Type B pancreatic cell (in vitro differentiated cells): Measurements from ENCODE around the gene MPHOSPH9. TPM values are rescaled to one million over a fixed set of nuclear protein-coding genes. Genes with fewer than 3 reads are reported as not detected.
A peak's percentile ranks its signal among the peaks of the same experiment; 100 is the strongest.

ENCODE experiments used
- DNase-seq: peaks from one replicate; pipeline ENCODE4 v3.0.0; 2021; ENCODE audit warnings: mixed read lengths; ENCODE audit not compliant: unreplicated experiment; ENCODE audit errors: extremely low spot score
- H3K27ac Mint-ChIP-seq: 2 replicates; pipeline ENCODE4 v1.8.0; 2021; ENCODE audit warnings: mild to moderate bottlenecking, mixed read lengths
- H3K27me3 Mint-ChIP-seq: 2 replicates; pipeline ENCODE4 v1.8.0; 2021; ENCODE audit warnings: mixed read lengths
- H3K36me3 Mint-ChIP-seq: 2 replicates; pipeline ENCODE4 v1.8.0; 2021; ENCODE audit warnings: mixed read lengths
- H3K4me1 Mint-ChIP-seq: one replicate; pipeline ENCODE4 v1.8.0; 2021; ENCODE audit warnings: mixed read lengths; ENCODE audit not compliant: unreplicated experiment
- H3K4me3 Mint-ChIP-seq: 2 replicates; pipeline ENCODE4 v1.8.0; 2021; ENCODE audit warnings: mild to moderate bottlenecking, mixed read lengths
- H3K9me3 Mint-ChIP-seq: 2 replicates; pipeline ENCODE4 v1.8.0; 2021; ENCODE audit warnings: mixed read lengths
- total RNA-seq: library from RNA; stranded (reverse); gene quantifications from 2 replicates; pipeline ENCODE4 v1.2.1, GENCODE V29; 2021; ENCODE audit warnings: low replicate concordance
- TF ChIP-seq, protein P1 (sequence below): fragments of 200-600 bp; sonication (generic); conservative IDR thresholded peaks from 2 replicates; pipeline ENCODE4 v1.5.0; 2021; ENCODE audit warnings: antibody characterized with exemption, mild to moderate bottlenecking

The MPHOSPH9 gene
- total RNA-seq, 1 donor from 2014 or later = 52.3 TPM

DNA sequence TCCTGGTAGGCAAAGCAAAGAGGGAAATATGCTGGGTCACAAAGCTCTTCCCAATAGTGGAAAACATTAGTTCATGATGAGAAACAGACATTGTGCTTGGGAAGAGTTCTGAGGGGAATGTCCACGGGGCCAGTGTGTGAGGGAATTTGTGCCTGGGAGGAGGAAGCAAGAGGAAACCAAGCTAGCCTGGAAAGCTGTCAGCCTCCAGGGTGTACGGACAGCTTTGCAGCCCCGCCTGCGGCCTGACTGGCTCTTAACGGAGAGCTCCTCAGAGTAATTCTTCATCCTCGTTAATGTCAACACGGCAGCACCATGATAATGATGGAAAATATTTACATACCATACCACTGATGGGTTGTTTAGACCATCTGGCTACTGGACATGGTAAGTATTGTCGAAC lies 114.4 kb downstream of the MPHOSPH9 start:
- Mint-ChIP-seq H3K4me1 (peaks cover 6% of the 10 kb centered on the region), H3K27ac (peak overlapping the region; percentile 22)
- TF ChIP-seq, protein P1, sequence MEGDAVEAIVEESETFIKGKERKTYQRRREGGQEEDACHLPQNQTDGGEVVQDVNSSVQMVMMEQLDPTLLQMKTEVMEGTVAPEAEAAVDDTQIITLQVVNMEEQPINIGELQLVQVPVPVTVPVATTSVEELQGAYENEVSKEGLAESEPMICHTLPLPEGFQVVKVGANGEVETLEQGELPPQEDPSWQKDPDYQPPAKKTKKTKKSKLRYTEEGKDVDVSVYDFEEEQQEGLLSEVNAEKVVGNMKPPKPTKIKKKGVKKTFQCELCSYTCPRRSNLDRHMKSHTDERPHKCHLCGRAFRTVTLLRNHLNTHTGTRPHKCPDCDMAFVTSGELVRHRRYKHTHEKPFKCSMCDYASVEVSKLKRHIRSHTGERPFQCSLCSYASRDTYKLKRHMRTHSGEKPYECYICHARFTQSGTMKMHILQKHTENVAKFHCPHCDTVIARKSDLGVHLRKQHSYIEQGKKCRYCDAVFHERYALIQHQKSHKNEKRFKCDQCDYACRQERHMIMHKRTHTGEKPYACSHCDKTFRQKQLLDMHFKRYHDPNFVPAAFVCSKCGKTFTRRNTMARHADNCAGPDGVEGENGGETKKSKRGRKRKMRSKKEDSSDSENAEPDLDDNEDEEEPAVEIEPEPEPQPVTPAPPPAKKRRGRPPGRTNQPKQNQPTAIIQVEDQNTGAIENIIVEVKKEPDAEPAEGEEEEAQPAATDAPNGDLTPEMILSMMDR = no peak

DNA sequence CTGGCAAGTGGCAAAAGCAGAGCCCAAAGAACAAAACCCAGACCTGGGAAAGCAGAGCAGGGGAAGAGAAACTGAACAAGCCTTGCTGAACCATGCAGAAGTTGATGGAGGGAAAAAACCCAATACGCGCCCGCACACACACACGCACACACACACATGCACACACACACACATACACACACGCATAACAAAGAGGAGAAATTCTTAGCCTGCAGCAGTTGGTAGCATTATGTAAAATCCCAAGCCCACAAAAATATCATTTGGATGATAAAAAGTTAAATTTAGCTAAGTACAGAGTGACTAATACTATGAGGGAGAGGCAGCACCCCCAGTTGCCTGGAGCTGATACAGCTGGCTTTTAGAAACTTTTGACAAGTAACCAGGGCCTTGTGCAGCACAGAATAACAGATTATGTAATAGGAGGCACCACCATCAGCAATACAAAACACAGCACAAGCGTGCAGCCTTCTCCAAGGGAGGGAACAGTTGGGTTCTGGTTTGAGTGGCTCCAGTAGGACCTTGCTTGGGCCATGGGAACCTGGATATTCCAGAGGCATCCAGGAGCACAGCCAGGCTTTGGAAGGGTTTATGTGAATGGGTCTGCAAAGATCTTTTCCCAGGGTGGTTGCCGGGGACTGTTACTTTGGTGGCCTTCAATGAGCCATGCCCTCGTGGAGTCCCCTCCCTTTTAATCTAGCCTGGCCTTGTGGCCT lies 117.4 kb downstream of the MPHOSPH9 start:
- H3K9me3 Mint-ChIP-seq = no peaks in the 10 kb centered on the region
- TF ChIP-seq, protein P1 = no peak
- peak overlapping the region; percentile 21 for H3K27ac Mint-ChIP-seq
- no peak for DNase-seq
- H3K4me1 Mint-ChIP-seq = peaks cover 18% of the 10 kb centered on the region
- H3K27me3 Mint-ChIP-seq = no peaks in the 10 kb centered on the region
- no peak overlapping the region for H3K4me3 Mint-ChIP-seq
- H3K36me3 Mint-ChIP-seq = no peaks in the 10 kb centered on the region

More for the DNA sequence above, 114.4 kb downstream of the MPHOSPH9 start:
- no peaks in the 10 kb centered on the region for H3K27me3 Mint-ChIP-seq
- no peaks in the 10 kb centered on the region for H3K9me3 Mint-ChIP-seq
- no peaks in the 10 kb centered on the region for H3K36me3 Mint-ChIP-seq
- H3K4me3 Mint-ChIP-seq = no peak overlapping the region
- DNase-seq = no peak

DNA sequence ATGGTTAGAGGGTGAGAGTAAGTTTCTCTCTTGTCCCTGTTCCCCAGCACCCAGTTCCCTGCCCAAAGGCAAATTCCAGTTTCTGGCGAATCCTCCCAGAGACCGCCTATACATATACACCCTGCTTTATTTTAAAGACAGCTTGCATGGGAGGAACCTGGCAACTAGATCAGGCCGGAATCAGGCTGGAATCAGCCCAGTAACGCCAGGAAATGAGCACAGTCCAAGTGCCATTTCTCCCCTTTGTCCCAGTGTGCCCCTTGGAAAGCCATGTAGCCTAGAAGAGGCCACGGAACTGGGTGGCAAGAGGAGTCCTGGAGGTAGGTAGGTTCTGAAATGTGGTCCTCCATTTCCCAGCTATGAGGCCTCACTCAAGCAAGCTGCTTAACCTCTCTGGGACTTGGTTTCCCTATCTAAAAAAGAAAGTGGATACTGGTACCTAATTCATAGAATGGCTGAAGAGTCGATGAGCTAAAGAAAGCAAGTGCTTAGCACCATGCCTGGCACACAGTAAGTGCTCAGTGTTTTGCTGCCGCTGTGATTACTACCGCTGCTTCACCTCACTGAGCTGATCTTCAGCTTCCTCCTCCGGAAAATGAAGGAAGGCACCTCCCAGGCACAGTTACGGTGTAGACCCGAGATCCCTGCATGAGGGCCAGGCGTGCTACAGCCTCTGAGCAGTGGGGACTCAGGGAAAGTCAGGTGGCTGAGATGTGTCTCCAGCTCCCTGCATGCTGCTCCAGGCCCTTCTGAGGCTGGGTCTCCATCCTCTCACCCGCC lies 118.4 kb downstream of the MPHOSPH9 start:
- DNase-seq = no peak
- no peak overlapping the region for H3K4me3 Mint-ChIP-seq
- no peaks in the 10 kb centered on the region for H3K27me3 Mint-ChIP-seq
- TF ChIP-seq, protein P1 = no peak
- peaks cover 18% of the 10 kb centered on the region for H3K4me1 Mint-ChIP-seq
- H3K9me3 Mint-ChIP-seq = no peaks in the 10 kb centered on the region
- H3K27ac Mint-ChIP-seq = no peak overlapping the region
- H3K36me3 Mint-ChIP-seq = no peaks in the 10 kb centered on the region

DNA sequence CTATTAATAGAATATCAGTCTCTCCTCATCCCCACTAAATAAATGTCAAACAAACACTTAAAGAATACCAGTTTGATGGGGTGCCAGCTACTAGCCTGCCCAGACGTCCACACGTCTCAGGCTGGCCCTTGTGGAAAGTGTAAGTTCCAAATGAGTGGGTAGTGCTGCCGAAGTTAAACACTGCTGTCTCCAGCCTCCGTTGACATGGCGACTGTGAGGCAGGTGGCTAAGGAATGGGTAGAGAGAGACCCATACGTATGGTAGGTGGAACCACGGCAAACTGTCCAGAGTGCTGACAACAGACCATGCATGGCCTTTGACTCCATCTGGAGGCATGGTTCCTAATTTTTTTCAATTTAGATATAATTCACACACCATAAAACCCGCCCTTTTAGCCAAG lies 119.9 kb downstream of the MPHOSPH9 start:
- H3K27ac Mint-ChIP-seq = no peak overlapping the region
- H3K4me3 Mint-ChIP-seq = no peak overlapping the region
- H3K36me3 Mint-ChIP-seq = no peaks in the 10 kb centered on the region
- no peak for DNase-seq
- TF ChIP-seq, protein P1 = no peak
- no peaks in the 10 kb centered on the region for H3K9me3 Mint-ChIP-seq
- H3K27me3 Mint-ChIP-seq = no peaks in the 10 kb centered on the region
- peaks cover 18% of the 10 kb centered on the region for H3K4me1 Mint-ChIP-seq

DNA sequence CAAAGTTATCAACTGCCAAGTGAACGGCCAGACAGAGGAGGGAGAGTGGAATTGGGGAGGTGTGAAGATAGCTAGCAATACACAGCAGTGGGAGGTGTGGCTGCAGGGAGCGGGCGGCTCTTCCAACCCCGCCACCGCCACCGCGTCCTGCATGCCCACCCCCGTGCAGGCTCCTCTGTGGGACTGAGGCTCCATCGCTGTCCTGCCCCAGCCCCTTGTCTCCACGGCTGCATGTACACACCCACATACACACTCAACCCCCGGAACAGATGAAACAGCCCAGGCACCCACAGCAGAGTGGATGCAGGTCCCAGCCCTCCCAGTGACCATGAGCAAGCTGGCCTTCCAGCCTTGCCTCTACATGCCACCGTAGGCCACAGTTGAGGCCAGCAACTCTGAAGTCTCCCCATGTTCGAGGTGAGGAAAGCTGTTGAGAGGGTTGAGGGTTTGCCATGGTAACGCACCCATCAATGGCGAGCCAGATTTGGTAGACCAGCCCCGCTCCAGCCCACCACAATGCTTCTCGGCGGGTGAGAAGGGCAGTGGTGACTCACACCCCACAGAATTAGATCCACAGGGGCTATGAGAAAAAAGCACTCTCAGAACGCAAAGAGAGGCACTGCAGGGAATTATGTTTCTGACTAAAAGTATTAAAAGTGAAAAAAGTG lies 121.3 kb downstream of the MPHOSPH9 start:
- TF ChIP-seq, protein P1 = no peak
- Mint-ChIP-seq H3K27ac (no peak overlapping the region), H3K4me1 (peaks cover 18% of the 10 kb centered on the region), H3K4me3 (no peak overlapping the region), H3K9me3 (no peaks in the 10 kb centered on the region), H3K27me3 (no peaks in the 10 kb centered on the region), H3K36me3 (no peaks in the 10 kb centered on the region)
- DNase-seq = no peak
